ENCODE data around the gene CDH22.

CDH22 gene

DNA sequence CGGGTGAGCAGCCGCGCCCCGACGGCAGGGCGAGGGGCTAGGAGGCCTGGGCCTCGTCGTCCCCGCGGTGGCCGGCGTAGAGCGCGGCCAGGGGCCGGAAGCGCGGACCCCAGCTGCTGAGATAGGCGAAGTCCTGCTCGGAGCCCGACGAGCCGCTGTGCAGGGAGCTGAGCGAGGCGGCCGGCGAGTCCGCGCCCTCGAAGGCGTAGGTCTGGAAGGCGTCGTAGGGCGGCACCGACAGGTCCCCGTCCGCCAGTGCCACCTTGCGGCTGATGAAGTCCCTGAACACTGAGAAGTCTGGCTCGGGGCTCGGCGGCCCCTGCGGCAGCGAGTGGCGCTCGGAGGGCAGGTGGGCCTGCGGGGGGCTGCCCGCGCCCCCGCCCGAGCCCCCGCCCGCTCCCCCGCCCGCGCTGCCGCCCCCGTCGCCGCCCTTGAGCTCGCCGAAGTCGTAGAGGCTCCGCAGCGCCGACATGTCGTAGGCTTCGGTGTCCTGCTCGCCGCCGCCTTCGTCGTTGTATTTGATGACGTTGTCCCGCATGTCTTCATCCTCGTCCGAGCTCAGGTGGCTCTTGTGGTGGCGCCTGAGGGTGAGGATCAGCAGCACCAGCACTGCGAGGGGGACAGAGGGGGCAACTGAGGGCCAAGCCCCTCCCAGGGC, 133.7 kb downstream of the CDH22 start:
- no peak for TF ChIP-seq CTCF (IDR thresholded peaks at IDR 0.05; ENCODE audit: low read depth, low read length)
- H3K27ac ChIP-seq = no peak overlapping the region
- H3K9me3 ChIP-seq (ENCODE audit: severe bottlenecking) = no peaks in the 10 kb centered on the region
- no peak for DNase-seq
- no peaks in the 10 kb centered on the region; the same call in 1 of the 2 replicates for H3K36me3 ChIP-seq
- no peaks in the 10 kb centered on the region for H3K27me3 ChIP-seq (ENCODE audit: insufficient read depth, low read depth, severe bottlenecking)
- H3K4me3 ChIP-seq (ENCODE audit: low read depth, low read length) = no peak overlapping the region

DNA sequence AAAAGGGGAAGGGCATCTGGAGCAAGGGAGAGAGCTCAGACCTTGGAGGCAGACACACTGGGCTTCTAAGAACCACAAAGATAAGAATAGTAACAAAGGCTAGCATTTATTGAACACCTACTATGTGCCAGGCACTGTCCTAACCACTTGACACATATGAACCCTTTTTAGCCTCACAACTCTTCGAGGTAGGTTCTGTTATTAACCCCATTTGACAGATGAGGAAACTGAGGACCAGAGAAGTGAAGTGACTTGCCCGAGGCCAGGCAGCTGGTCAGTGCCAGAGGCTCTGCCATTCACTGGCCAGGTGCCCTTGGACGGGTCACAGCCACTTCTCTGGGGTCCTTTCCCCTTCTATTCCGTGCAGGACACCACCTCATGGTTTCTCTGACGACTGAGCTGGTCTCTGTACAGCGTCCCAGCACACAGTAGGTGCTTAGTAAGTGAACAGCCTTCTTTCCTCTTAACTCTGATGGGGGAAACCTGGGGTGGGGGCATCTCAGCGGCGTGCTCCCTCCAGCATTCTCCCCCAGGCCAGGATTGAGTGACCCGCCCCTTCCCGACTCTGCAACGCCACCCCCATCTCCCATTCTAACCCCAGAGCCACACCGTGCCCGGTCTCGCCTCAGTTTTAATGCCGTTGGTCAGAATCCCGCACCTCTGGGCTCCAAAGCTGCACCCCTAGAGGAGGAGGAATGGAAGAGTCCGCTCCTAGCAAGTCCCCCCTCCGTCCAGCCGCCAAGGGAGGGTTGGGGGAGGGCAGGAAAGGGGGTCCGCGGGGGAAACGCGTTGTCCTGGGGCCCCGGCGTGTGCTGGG, 134.4 kb downstream of the CDH22 start:
- no peaks in the 10 kb centered on the region for H3K9me3 ChIP-seq (ENCODE audit: severe bottlenecking)
- H3K36me3 ChIP-seq = no peaks in the 10 kb centered on the region; the same call in 1 of the 2 replicates
- no peak overlapping the region for H3K4me3 ChIP-seq (ENCODE audit: low read depth, low read length)
- no peak for TF ChIP-seq CTCF (IDR thresholded peaks at IDR 0.05; ENCODE audit: low read depth, low read length)
- H3K27ac ChIP-seq = no peak overlapping the region
- no peaks in the 10 kb centered on the region for H3K27me3 ChIP-seq (ENCODE audit: insufficient read depth, low read depth, severe bottlenecking)
- DNase-seq = no peak

GRCh38 chr20:46172961-46173536, 135.2 kb downstream of the CDH22 start:
- DNase-seq = no peak
- no peaks in the 10 kb centered on the region; the same call in 1 of the 2 replicates for H3K36me3 ChIP-seq
- H3K9me3 ChIP-seq (ENCODE audit: severe bottlenecking) = no peaks in the 10 kb centered on the region
- no peaks in the 10 kb centered on the region for H3K27me3 ChIP-seq (ENCODE audit: insufficient read depth, low read depth, severe bottlenecking)
- no peak for TF ChIP-seq CTCF (IDR thresholded peaks at IDR 0.05; ENCODE audit: low read depth, low read length)
- no peak overlapping the region for H3K27ac ChIP-seq
- H3K4me3 ChIP-seq (ENCODE audit: low read depth, low read length) = no peak overlapping the region

DNA sequence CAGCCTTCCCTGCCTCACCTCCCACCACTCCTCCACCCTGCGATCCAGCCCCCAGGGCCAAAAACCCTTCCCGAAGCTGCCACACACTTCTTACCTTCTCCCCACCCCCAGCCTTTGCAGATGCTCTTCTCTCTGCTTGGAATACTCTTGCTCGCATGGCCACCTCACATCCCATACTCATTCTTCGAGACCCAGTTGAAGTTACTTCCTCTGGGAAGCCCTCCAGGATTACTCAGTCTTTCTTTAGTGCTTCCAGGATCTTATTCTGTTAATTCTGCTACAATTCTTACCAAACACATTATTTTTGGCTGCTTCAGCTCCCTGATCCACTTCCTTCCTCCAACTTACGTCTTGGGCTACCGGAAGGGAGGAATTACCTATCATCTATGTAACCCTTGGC, 135.8 kb downstream of the CDH22 start:
- Histone ChIP-seq H3K4me3 (ENCODE audit: low read depth, low read length) (no peak overlapping the region), H3K9me3 (ENCODE audit: severe bottlenecking) (no peaks in the 10 kb centered on the region), H3K27ac (no peak overlapping the region), H3K27me3 (ENCODE audit: insufficient read depth, low read depth, severe bottlenecking) (no peaks in the 10 kb centered on the region), H3K36me3 (no peaks in the 10 kb centered on the region; the same call in 1 of the 2 replicates)
- no peak for TF ChIP-seq CTCF (IDR thresholded peaks at IDR 0.05; ENCODE audit: low read depth, low read length)
- no peak for DNase-seq

GRCh38 chr20:46171909-46172308, 136.4 kb downstream of the CDH22 start:
- no peak for DNase-seq
- H3K27me3 ChIP-seq (ENCODE audit: insufficient read depth, low read depth, severe bottlenecking) = no peaks in the 10 kb centered on the region

More at GRCh38 chr20:46171909-46172308, 136.4 kb downstream of the CDH22 start:
- H3K36me3 ChIP-seq = no peaks in the 10 kb centered on the region; the same call in 1 of the 2 replicates
- no peak overlapping the region for H3K4me3 ChIP-seq (ENCODE audit: low read depth, low read length)
- no peak for TF ChIP-seq CTCF (IDR thresholded peaks at IDR 0.05; ENCODE audit: low read depth, low read length)
- H3K9me3 ChIP-seq (ENCODE audit: severe bottlenecking) = no peaks in the 10 kb centered on the region
- H3K27ac ChIP-seq = no peak overlapping the region

All from WERI-Rb-1 (cell line).